Measurements from ENCODE around the gene B2M. TPM values are rescaled to one million over a fixed set of nuclear protein-coding genes. Genes with fewer than 3 reads are reported as not detected.

Gene B2M
- total RNA-seq, 1 donor from 2014 or later, result 3,396 TPM

GRCh38 chr15:44712346-44713005 lies 1.2 kb downstream of the B2M start:
- H3K4me1 Mint-ChIP-seq, result peaks cover 62% of the 10 kb centered on the region
- H3K27me3 Mint-ChIP-seq, result no peaks in the 10 kb centered on the region
- no peak for DNase-seq
- H3K27ac Mint-ChIP-seq, result peak overlapping the region; percentile 100
- ATAC-seq (ENCODE audit: low read depth), result peak; percentile 21
- intact Hi-C loops (cut with micrococcal nuclease), result loop anchor here (5.0 kb wide), 1 partner anchor 325 kb away; no protein-coding TSS in a partner anchor
- H3K36me3 Mint-ChIP-seq (ENCODE audit: low read depth), result peaks cover 78% of the 10 kb centered on the region
- H3K4me3 Mint-ChIP-seq, result peak overlapping the region; percentile 99
- H3K9me3 Mint-ChIP-seq, result no peaks in the 10 kb centered on the region
- POLR2A ChIA-PET, result interaction anchor here (0.6 to 24.4 kb wide), 15 partner anchors 16 to 175 kb away, joined by 3 to 2387 read pairs (median 19); partner anchors contain the start of genes EIF3J, SPG11 and TRIM69
- TF ChIP-seq CTCF (IDR thresholded peaks at IDR 0.05), result no peak
- CTCF ChIA-PET, result interaction anchor here (1.6 to 16.4 kb wide), 4 partner anchors 10 to 47 kb away, joined by 3 to 239 read pairs (median 130); partner anchors contain the start of genes SPG11 and TRIM69

GRCh38 chr15:44713006-44713966 lies 2.0 kb downstream of the B2M start:
- H3K27ac Mint-ChIP-seq, result peak overlapping the region; percentile 100
- no peak for TF ChIP-seq CTCF (IDR thresholded peaks at IDR 0.05)
- peaks cover 67% of the 10 kb centered on the region for H3K4me1 Mint-ChIP-seq
- no peak for DNase-seq
- ChIA-PET CTCF (interaction anchor here (0.7 to 16.4 kb wide), 5 partner anchors 13 to 53 kb away, joined by 5 to 239 read pairs (median 96); partner anchors contain the start of genes SPG11 and TRIM69), POLR2A (interaction anchor here (0.6 to 24.4 kb wide), 11 partner anchors 16 to 176 kb away, joined by 3 to 2387 read pairs (median 19); partner anchors contain the start of genes EIF3J, SPG11 and TRIM69)
- H3K36me3 Mint-ChIP-seq (ENCODE audit: low read depth), result peaks cover 80% of the 10 kb centered on the region
- no peaks in the 10 kb centered on the region for H3K9me3 Mint-ChIP-seq
- intact Hi-C loops (cut with micrococcal nuclease), result loop anchor here (5.0 kb wide), 1 partner anchor 324 kb away; no protein-coding TSS in a partner anchor
- no peak for ATAC-seq (ENCODE audit: low read depth)
- no peaks in the 10 kb centered on the region for H3K27me3 Mint-ChIP-seq
- H3K4me3 Mint-ChIP-seq, result peak overlapping the region; percentile 99

GRCh38 chr15:44715142-44715796 lies 4.0 kb downstream of the B2M start:
- peaks cover 90% of the 10 kb centered on the region for H3K36me3 Mint-ChIP-seq (ENCODE audit: low read depth)
- peaks cover 72% of the 10 kb centered on the region for H3K4me1 Mint-ChIP-seq
- no peaks in the 10 kb centered on the region for H3K27me3 Mint-ChIP-seq
- peak overlapping the region; percentile 99 for H3K4me3 Mint-ChIP-seq
- ChIA-PET CTCF (interaction anchor here (6.8 to 16.4 kb wide), 3 partner anchors 11 to 50 kb away, joined by 96 to 239 read pairs (median 164); partner anchors contain the start of genes SPG11 and TRIM69), POLR2A (interaction anchor here (0.5 to 24.4 kb wide), 7 partner anchors 14 to 95 kb away, joined by 3 to 2387 read pairs (median 5); partner anchors contain the start of genes SPG11 and TRIM69)
- intact Hi-C loops (cut with micrococcal nuclease), result no loop called here
- TF ChIP-seq CTCF (IDR thresholded peaks at IDR 0.05), result no peak
- DNase-seq, result no peak
- no peaks in the 10 kb centered on the region for H3K9me3 Mint-ChIP-seq
- peak overlapping the region; percentile 71 for H3K27ac Mint-ChIP-seq
- ATAC-seq (ENCODE audit: low read depth), result no peak

DNA sequence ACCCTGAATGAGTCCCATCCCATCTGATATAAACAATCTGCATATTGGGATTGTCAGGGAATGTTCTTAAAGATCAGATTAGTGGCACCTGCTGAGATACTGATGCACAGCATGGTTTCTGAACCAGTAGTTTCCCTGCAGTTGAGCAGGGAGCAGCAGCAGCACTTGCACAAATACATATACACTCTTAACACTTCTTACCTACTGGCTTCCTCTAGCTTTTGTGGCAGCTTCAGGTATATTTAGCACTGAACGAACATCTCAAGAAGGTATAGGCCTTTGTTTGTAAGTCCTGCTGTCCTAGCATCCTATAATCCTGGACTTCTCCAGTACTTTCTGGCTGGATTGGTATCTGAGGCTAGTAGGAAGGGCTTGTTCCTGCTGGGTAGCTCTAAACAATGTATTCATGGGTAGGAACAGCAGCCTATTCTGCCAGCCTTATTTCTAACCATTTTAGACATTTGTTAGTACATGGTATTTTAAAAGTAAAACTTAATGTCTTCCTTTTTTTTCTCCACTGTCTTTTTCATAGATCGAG lies 4.5 kb downstream of the B2M start:
- Mint-ChIP-seq H3K4me1 (peaks cover 75% of the 10 kb centered on the region), H3K27me3 (no peaks in the 10 kb centered on the region), H3K4me3 (peak overlapping the region; percentile 99), H3K27ac (peak overlapping the region; percentile 71), H3K9me3 (no peaks in the 10 kb centered on the region), H3K36me3 (ENCODE audit: low read depth) (peaks cover 85% of the 10 kb centered on the region)
- TF ChIP-seq CTCF (IDR thresholded peaks at IDR 0.05), result no peak
- POLR2A ChIA-PET, result interaction anchor here (0.8 to 24.4 kb wide), 4 partner anchors 13 to 52 kb away, joined by 3 to 2387 read pairs (median 526); partner anchors contain the start of genes SPG11 and TRIM69
- ATAC-seq (ENCODE audit: low read depth) (no peak), DNase-seq (no peak)
- intact Hi-C loops (cut with micrococcal nuclease), result no loop called here
- CTCF ChIA-PET, result interaction anchor here (6.8 to 16.4 kb wide), 3 partner anchors 11 to 51 kb away, joined by 96 to 239 read pairs (median 164); partner anchors contain the start of genes SPG11 and TRIM69
